Measurements from ENCODE around the gene CBX1.
A peak's percentile ranks its signal among the peaks of the same experiment; 100 is the strongest.

CBX1 gene

GRCh38 chr17:48144231-48144630, 43.0 kb upstream of the CBX1 start:
- TF ChIP-seq CTCF (conservative IDR thresholded peaks at IDR 0.05; ENCODE audit: low read length), result no peak
- no peak for TF ChIP-seq EZH2phosphoT487 (IDR thresholded peaks at IDR 0.05; ENCODE audit: borderline replicate concordance)
- Histone ChIP-seq H3K27me3 (ENCODE audit: insufficient read depth, low read length, poor library complexity, severe bottlenecking) (no peaks in the 10 kb centered on the region), H3F3A (ENCODE audit: low read depth) (no peaks in the 10 kb centered on the region), H4K20me1 (ENCODE audit: insufficient read depth, low read length, poor library complexity, severe bottlenecking) (no peaks in the 10 kb centered on the region), H3K79me2 (ENCODE audit: insufficient read depth, low read length) (no peaks in the 10 kb centered on the region), H3K4me2 (ENCODE audit: low read depth, low read length, poor library complexity, severe bottlenecking) (no peak overlapping the region), H3K9me3 (ENCODE audit: insufficient read depth, low read depth, low read length) (no peaks in the 10 kb centered on the region), H3K36me3 (ENCODE audit: insufficient read depth, low read length) (no peaks in the 10 kb centered on the region), H3K4me1 (ENCODE audit: insufficient read depth, low read length, poor library complexity, severe bottlenecking) (peaks cover 23% of the 10 kb centered on the region), H2AFZ (ENCODE audit: low read length) (no peak overlapping the region), H3K9me2 (replicated peaks; ENCODE audit: low read depth, low read length) (no peaks in the 10 kb centered on the region), H3K9ac (ENCODE audit: low read depth, low read length, poor library complexity, severe bottlenecking) (no peak overlapping the region), H3K4me3 (ENCODE audit: low read length, poor library complexity, severe bottlenecking) (no peak overlapping the region)

GRCh38 chr17:48143629-48144028, 42.4 kb upstream of the CBX1 start:
- Histone ChIP-seq H3K4me2 (ENCODE audit: low read depth, low read length, poor library complexity, severe bottlenecking) (no peak overlapping the region), H3K9me2 (replicated peaks; ENCODE audit: low read depth, low read length) (no peaks in the 10 kb centered on the region), H3K9me3 (ENCODE audit: insufficient read depth, low read depth, low read length) (no peaks in the 10 kb centered on the region), H3K4me1 (ENCODE audit: insufficient read depth, low read length, poor library complexity, severe bottlenecking) (peaks cover 17% of the 10 kb centered on the region), H4K20me1 (ENCODE audit: insufficient read depth, low read length, poor library complexity, severe bottlenecking) (no peaks in the 10 kb centered on the region), H3K36me3 (ENCODE audit: insufficient read depth, low read length) (no peaks in the 10 kb centered on the region), H2AFZ (ENCODE audit: low read length) (no peak overlapping the region), H3F3A (ENCODE audit: low read depth) (no peaks in the 10 kb centered on the region), H3K79me2 (ENCODE audit: insufficient read depth, low read length) (no peaks in the 10 kb centered on the region), H3K27me3 (ENCODE audit: insufficient read depth, low read length, poor library complexity, severe bottlenecking) (no peaks in the 10 kb centered on the region), H3K9ac (ENCODE audit: low read depth, low read length, poor library complexity, severe bottlenecking) (no peak overlapping the region), H3K4me3 (ENCODE audit: low read length, poor library complexity, severe bottlenecking) (no peak overlapping the region)
- TF ChIP-seq CTCF (conservative IDR thresholded peaks at IDR 0.05; ENCODE audit: low read length), result 0 out of 2 replicates have a peak, but pooled peaks have one; percentile 7
- no peak for TF ChIP-seq EZH2phosphoT487 (IDR thresholded peaks at IDR 0.05; ENCODE audit: borderline replicate concordance)

GRCh38 chr17:48139944-48140343, 38.7 kb upstream of the CBX1 start:
- TF ChIP-seq CTCF (conservative IDR thresholded peaks at IDR 0.05; ENCODE audit: low read length) (no peak), EZH2phosphoT487 (IDR thresholded peaks at IDR 0.05; ENCODE audit: borderline replicate concordance) (no peak)
- H3K9me2 ChIP-seq (replicated peaks; ENCODE audit: low read depth, low read length), result no peaks in the 10 kb centered on the region
- H3K79me2 ChIP-seq (ENCODE audit: insufficient read depth, low read length), result no peaks in the 10 kb centered on the region
- no peak overlapping the region for H3K4me2 ChIP-seq (ENCODE audit: low read depth, low read length, poor library complexity, severe bottlenecking)
- no peaks in the 10 kb centered on the region for H3F3A ChIP-seq (ENCODE audit: low read depth)
- no peak overlapping the region for H3K9ac ChIP-seq (ENCODE audit: low read depth, low read length, poor library complexity, severe bottlenecking)
- peaks cover 4% of the 10 kb centered on the region for H3K4me1 ChIP-seq (ENCODE audit: insufficient read depth, low read length, poor library complexity, severe bottlenecking)
- H4K20me1 ChIP-seq (ENCODE audit: insufficient read depth, low read length, poor library complexity, severe bottlenecking), result no peaks in the 10 kb centered on the region
- no peaks in the 10 kb centered on the region for H3K36me3 ChIP-seq (ENCODE audit: insufficient read depth, low read length)
- no peaks in the 10 kb centered on the region for H3K9me3 ChIP-seq (ENCODE audit: insufficient read depth, low read depth, low read length)
- H3K4me3 ChIP-seq (ENCODE audit: low read length, poor library complexity, severe bottlenecking), result no peak overlapping the region
- no peak overlapping the region for H2AFZ ChIP-seq (ENCODE audit: low read length)
- H3K27me3 ChIP-seq (ENCODE audit: insufficient read depth, low read length, poor library complexity, severe bottlenecking), result no peaks in the 10 kb centered on the region
